Skeletal muscle satellite cell (primary cell): ENCODE data around the gene TRPV2.

Experiments used
- H3K27me3 ChIP-seq: 2 replicates; pipeline ENCODE4 v1.7.0; 2013; ENCODE audit warnings: low read length; ENCODE audit not compliant: control insufficient read depth, insufficient read depth
- H3K36me3 ChIP-seq: 2 replicates; pipeline ENCODE4 v1.7.0; 2013; ENCODE audit warnings: mild to moderate bottlenecking, control low read depth, low read length; ENCODE audit not compliant: insufficient read depth
- H3K4me1 ChIP-seq: 2 replicates; pipeline ENCODE4 v1.7.0; 2013; ENCODE audit warnings: low read length; ENCODE audit not compliant: control insufficient read depth, insufficient read depth
- H3K4me2 ChIP-seq: 2 replicates; pipeline ENCODE4 v1.7.0; 2013; ENCODE audit warnings: mild to moderate bottlenecking, low read length
- H3K4me3 ChIP-seq: 2 replicates; pipeline ENCODE4 v1.7.0; 2013; ENCODE audit warnings: low read length
- H3K9ac ChIP-seq: 2 replicates; pipeline ENCODE4 v1.7.0; 2013; ENCODE audit warnings: mild to moderate bottlenecking, low read depth, low read length, moderate library complexity
- H3K9me3 ChIP-seq: replicated peaks from 2 replicates; pipeline ENCODE4 v1.7.0; 2013; ENCODE audit warnings: mild to moderate bottlenecking, control low read depth, low read length

TRPV2 gene

GRCh38 chr17:16429083-16429482 is 13.7 kb downstream of the TRPV2 start:
- H3K9ac ChIP-seq: no peak overlapping the region
- H3K27me3 ChIP-seq: no peaks in the 10 kb centered on the region
- H3K9me3 ChIP-seq: no peaks in the 10 kb centered on the region
- H3K36me3 ChIP-seq: peaks cover 66% of the 10 kb centered on the region
- no peak overlapping the region for H3K4me3 ChIP-seq
- H3K4me1 ChIP-seq: no peaks in the 10 kb centered on the region
- no peak overlapping the region for H3K4me2 ChIP-seq

GRCh38 chr17:16430650-16431049 is 15.3 kb downstream of the TRPV2 start:
- Histone ChIP-seq H3K27me3 (no peaks in the 10 kb centered on the region), H3K4me3 (no peak overlapping the region), H3K9ac (no peak overlapping the region), H3K4me2 (no peak overlapping the region), H3K4me1 (no peaks in the 10 kb centered on the region), H3K9me3 (no peaks in the 10 kb centered on the region), H3K36me3 (peaks cover 60% of the 10 kb centered on the region)

DNA sequence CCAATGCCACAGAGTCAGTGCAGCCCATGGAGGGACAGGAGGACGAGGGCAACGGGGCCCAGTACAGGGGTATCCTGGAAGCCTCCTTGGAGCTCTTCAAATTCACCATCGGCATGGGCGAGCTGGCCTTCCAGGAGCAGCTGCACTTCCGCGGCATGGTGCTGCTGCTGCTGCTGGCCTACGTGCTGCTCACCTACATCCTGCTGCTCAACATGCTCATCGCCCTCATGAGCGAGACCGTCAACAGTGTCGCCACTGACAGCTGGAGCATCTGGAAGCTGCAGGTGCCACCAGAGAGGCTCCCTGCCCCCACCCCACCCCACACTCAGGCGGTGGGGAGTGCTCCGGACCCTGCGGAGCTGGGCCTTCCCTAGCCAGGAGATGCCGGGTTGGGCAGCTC is 16.6 kb downstream of the TRPV2 start:
- H3K9ac ChIP-seq: no peak overlapping the region
- H3K36me3 ChIP-seq: peaks cover 47% of the 10 kb centered on the region
- no peaks in the 10 kb centered on the region for H3K4me1 ChIP-seq
- H3K27me3 ChIP-seq: no peaks in the 10 kb centered on the region
- no peak overlapping the region for H3K4me3 ChIP-seq
- H3K9me3 ChIP-seq: no peaks in the 10 kb centered on the region
- no peak overlapping the region for H3K4me2 ChIP-seq

DNA sequence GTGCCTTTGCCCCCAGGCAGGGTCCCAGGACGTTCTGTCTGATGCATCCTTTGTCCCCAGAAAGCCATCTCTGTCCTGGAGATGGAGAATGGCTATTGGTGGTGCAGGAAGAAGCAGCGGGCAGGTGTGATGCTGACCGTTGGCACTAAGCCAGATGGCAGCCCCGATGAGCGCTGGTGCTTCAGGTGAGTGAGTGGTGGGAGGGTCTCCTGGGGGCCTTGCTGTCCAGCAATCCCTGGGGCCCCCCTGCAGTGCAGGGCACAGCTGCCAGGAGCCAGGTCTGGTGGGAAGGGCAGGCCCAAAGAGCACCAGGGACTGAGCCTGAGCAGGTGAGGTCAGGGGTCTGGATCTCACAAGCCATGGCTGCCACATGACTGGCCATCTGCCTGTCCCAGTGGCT is 18.1 kb downstream of the TRPV2 start:
- Histone ChIP-seq H3K9me3 (no peaks in the 10 kb centered on the region), H3K9ac (no peak overlapping the region), H3K27me3 (no peaks in the 10 kb centered on the region), H3K4me3 (no peak overlapping the region), H3K36me3 (peaks cover 33% of the 10 kb centered on the region), H3K4me2 (no peak overlapping the region), H3K4me1 (peaks cover 6% of the 10 kb centered on the region)

DNA sequence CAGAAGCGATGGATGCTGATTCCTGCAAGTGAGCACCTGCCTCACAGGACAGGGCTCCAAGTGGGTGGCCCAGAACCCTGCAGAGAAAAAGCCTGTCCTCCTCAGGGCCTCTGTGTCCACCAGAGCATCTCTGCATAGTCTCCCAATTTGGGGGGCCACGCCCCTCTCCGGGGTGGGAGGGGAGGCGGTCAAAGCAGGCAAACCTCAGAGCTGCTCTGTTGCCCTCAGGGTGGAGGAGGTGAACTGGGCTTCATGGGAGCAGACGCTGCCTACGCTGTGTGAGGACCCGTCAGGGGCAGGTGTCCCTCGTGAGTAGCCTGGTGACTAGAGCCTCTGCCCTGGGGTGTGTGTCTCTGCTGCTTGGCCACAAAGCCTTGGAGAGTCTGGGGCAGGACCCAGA is 19.3 kb downstream of the TRPV2 start:
- H3K36me3 ChIP-seq: peaks cover 28% of the 10 kb centered on the region

DNA sequence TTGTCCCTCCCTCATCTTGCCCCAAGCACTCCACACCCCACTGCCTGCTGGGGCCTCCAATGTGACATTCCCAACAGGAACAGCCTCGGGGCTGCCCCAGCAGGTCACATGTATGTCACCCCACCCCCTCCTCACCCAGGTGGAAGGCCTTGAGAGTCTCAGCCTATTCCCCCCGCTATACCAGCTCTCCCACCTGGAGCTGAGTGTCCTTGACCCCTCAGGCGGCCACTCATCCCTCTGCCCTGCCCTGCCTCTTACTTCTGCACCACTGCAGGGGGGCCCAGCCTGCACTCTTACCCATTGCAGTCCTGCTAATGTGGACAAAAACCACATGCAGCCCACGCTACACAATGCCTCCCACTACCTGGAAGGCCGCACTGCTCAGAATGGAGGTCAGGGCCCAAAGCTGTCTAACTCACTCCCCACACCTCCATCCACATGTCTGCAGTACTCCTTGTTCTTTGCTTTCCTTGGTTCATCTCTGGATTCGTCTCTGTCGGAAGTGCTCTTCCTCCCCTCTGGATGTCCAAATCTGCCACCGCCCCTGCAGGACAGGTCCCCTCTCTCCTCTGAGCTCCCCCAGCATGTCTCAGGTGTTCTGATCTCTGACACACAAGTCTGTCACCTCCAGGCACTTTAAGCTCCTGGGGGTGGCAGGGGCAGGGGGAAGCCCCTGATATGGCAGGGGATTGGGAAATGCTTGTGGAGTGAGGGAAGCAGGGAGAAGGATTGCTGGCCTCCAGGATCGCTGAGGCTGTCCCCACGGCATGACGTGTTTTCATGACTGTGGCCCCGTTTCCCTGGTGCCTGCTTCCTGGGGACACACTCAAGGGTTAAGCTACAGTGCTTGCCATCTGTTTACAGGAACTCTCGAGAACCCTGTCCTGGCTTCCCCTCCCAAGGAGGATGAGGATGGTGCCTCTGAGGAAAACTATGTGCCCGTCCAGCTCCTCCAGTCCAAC is 20.8 kb downstream of the TRPV2 start:
- H3K27me3 ChIP-seq: no peaks in the 10 kb centered on the region
- no peak overlapping the region for H3K9ac ChIP-seq
- H3K9me3 ChIP-seq: no peaks in the 10 kb centered on the region
- H3K4me2 ChIP-seq: no peak overlapping the region
- H3K36me3 ChIP-seq: peaks cover 39% of the 10 kb centered on the region
- no peak overlapping the region for H3K4me3 ChIP-seq
- H3K4me1 ChIP-seq: peaks cover 18% of the 10 kb centered on the region

More for the DNA sequence above, 19.3 kb downstream of the TRPV2 start:
- Histone ChIP-seq H3K9me3 (no peaks in the 10 kb centered on the region), H3K27me3 (no peaks in the 10 kb centered on the region), H3K9ac (no peak overlapping the region), H3K4me3 (no peak overlapping the region), H3K4me2 (no peak overlapping the region), H3K4me1 (peaks cover 6% of the 10 kb centered on the region)

DNA sequence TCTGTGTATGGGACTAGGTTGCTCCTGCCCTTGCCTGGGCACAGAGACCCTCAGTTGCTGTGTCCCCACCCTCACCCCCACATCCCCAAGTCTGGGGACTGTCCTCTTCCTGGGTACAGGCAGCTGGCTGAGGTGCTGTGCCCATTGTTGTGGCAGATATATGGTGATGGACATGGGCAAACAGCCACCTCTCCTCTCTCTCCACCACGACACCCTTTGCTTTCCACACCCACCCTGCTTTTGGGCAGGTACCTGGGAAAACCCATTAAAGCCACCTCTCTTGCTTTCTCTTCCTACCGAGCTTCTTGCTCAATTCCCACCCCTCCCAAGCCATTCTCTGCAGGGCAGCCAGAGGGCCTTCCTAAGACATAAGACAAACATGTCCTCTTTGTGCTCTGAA is 21.7 kb downstream of the TRPV2 start:
- Histone ChIP-seq H3K4me3 (no peak overlapping the region), H3K4me1 (peaks cover 27% of the 10 kb centered on the region), H3K9me3 (no peaks in the 10 kb centered on the region), H3K4me2 (no peak overlapping the region), H3K36me3 (peaks cover 44% of the 10 kb centered on the region), H3K27me3 (no peaks in the 10 kb centered on the region), H3K9ac (no peak overlapping the region)

GRCh38 chr17:16438173-16438556 is 22.8 kb downstream of the TRPV2 start:
- Histone ChIP-seq H3K9me3 (no peaks in the 10 kb centered on the region), H3K4me2 (peak overlapping the region; percentile 85), H3K27me3 (no peaks in the 10 kb centered on the region), H3K9ac (peak overlapping the region; percentile 70), H3K4me1 (peaks cover 35% of the 10 kb centered on the region), H3K36me3 (peaks cover 49% of the 10 kb centered on the region), H3K4me3 (peak overlapping the region; percentile 66)

- peak overlapping the region; percentile 89 for H3K4me2 ChIP-seq
- H3K36me3 ChIP-seq: peaks cover 49% of the 10 kb centered on the region
- H3K4me1 ChIP-seq: peaks cover 37% of the 10 kb centered on the region
- peak overlapping the region; percentile 73 for H3K4me3 ChIP-seq
- peak overlapping the region; percentile 96 for H3K9ac ChIP-seq
- no peaks in the 10 kb centered on the region for H3K9me3 ChIP-seq
- no peaks in the 10 kb centered on the region for H3K27me3 ChIP-seq
Measured at GRCh38 chr17:16438557-16439302, 23.4 kb downstream of the TRPV2 start.

DNA sequence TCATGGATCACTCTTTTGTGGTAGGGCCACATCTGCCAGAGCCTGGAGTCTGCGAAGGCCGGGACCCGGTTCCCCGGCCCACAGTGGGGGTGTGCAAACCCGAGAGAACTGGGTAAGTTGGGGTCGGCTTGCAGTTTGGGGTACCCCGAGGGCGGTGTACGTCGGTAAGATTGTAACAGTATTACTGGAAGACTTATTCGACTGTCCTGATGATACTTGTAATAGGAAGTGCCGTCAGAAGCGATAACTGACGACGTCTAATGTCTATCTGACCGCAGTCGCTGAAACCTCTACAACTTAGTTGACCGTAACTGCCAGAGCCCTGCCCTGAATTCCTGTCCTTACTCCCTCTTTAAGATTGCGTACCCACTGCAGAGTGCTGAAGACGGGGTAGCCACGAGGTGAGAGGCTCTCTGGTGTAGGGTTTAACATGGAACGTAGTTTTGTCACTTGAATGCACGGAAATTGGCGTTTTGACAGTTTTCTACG is 24.0 kb downstream of the TRPV2 start:
- peaks cover 53% of the 10 kb centered on the region for H3K36me3 ChIP-seq
- H3K9me3 ChIP-seq: no peaks in the 10 kb centered on the region
- H3K4me3 ChIP-seq: peak overlapping the region; percentile 73
- H3K9ac ChIP-seq: peak overlapping the region; percentile 96
- peaks cover 37% of the 10 kb centered on the region for H3K4me1 ChIP-seq
- H3K4me2 ChIP-seq: peak overlapping the region; percentile 89
- H3K27me3 ChIP-seq: no peaks in the 10 kb centered on the region

GRCh38 chr17:16439811-16440351 is 24.5 kb downstream of the TRPV2 start:
- peak overlapping the region; percentile 96 for H3K9ac ChIP-seq
- no peaks in the 10 kb centered on the region for H3K9me3 ChIP-seq
- H3K36me3 ChIP-seq: peaks cover 55% of the 10 kb centered on the region
- H3K4me2 ChIP-seq: peak overlapping the region; percentile 89
- peaks cover 37% of the 10 kb centered on the region for H3K4me1 ChIP-seq
- no peaks in the 10 kb centered on the region for H3K27me3 ChIP-seq
- H3K4me3 ChIP-seq: peak overlapping the region; percentile 73
